PFSK-1 (cell line): Measurements from ENCODE around the gene CDON.

Experiments used
- FOXP2 ChIP-seq: optimal IDR thresholded peaks from 2 replicates; pipeline ENCODE3; 2011; ENCODE audit warnings: borderline replicate concordance, control low read depth, inconsistent platforms; ENCODE audit not compliant: insufficient read depth; ENCODE audit errors: extremely low read length, extremely low read depth
- POLR2AphosphoS5 ChIP-seq: IDR thresholded peaks from 2 replicates; pipeline ENCODE4 v1.6.1; 2012; ENCODE audit warnings: low read depth, mild to moderate bottlenecking, control low read depth, low read length, moderate library complexity
- REST ChIP-seq, 2 experiments: IDR thresholded peaks; 2 replicates each; pipeline versions ENCODE4 v1.6.1 to v1.8.0; 2011 to 2012; ENCODE audit warnings: low read depth in 2 of 2, low read length in 2 of 2, control low read depth in 1 of 2, inconsistent platforms in 1 of 2, mild to moderate bottlenecking in 1 of 2, moderate library complexity in 1 of 2; ENCODE audit not compliant: insufficient read depth in 1 of 2
- SIN3A ChIP-seq: IDR thresholded peaks from 2 replicates; pipeline ENCODE4 v1.6.1; 2012; ENCODE audit warnings: mild to moderate bottlenecking, low read length, moderate library complexity, borderline replicate concordance; ENCODE audit not compliant: insufficient read depth
- TAF1 ChIP-seq: IDR thresholded peaks from 2 replicates; pipeline ENCODE4 v1.6.1; 2012; ENCODE audit warnings: low read length, control low read depth, borderline replicate concordance; ENCODE audit not compliant: insufficient read depth

Gene CDON

GRCh38 chr11:126025822-126026221 is 36.8 kb downstream of the CDON start:
- TF ChIP-seq POLR2AphosphoS5, result no peak
- no peak for TF ChIP-seq SIN3A
- no peak for TF ChIP-seq TAF1
- no peak for TF ChIP-seq REST (IDR thresholded peaks at IDR 0.05; ENCODE audit: insufficient read depth in 1 of 2, low read depth in 2 of 2, low read length in 2 of 2)
- TF ChIP-seq FOXP2, result no peak

- TF ChIP-seq SIN3A (no peak), FOXP2 (no peak), POLR2AphosphoS5 (no peak), REST (IDR thresholded peaks at IDR 0.05; ENCODE audit: insufficient read depth in 1 of 2, low read depth in 2 of 2, low read length in 2 of 2) (no peak), TAF1 (no peak)
Measured at GRCh38 chr11:126024123-126024522, 38.5 kb downstream of the CDON start.

GRCh38 chr11:126012852-126013251 is 49.8 kb downstream of the CDON start:
- no peak for TF ChIP-seq SIN3A
- TF ChIP-seq POLR2AphosphoS5, result no peak
- no peak for TF ChIP-seq TAF1
- TF ChIP-seq FOXP2, result no peak
- no peak for TF ChIP-seq REST (IDR thresholded peaks at IDR 0.05; ENCODE audit: insufficient read depth in 1 of 2, low read depth in 2 of 2, low read length in 2 of 2)

GRCh38 chr11:126011754-126012153 is 50.9 kb downstream of the CDON start:
- TF ChIP-seq POLR2AphosphoS5 (no peak), FOXP2 (no peak), TAF1 (no peak), SIN3A (no peak), REST (IDR thresholded peaks at IDR 0.05; ENCODE audit: insufficient read depth in 1 of 2, low read depth in 2 of 2, low read length in 2 of 2) (no peak)

- no peak for TF ChIP-seq FOXP2
- no peak for TF ChIP-seq TAF1
- TF ChIP-seq POLR2AphosphoS5, result no peak
- TF ChIP-seq REST (IDR thresholded peaks at IDR 0.05; ENCODE audit: insufficient read depth in 1 of 2, low read depth in 2 of 2, low read length in 2 of 2), result no peak
- TF ChIP-seq SIN3A, result no peak
Measured at GRCh38 chr11:126011265-126011664, 51.4 kb downstream of the CDON start.
